A549 (cell line): ENCODE results near the gene SPACA5. TPM values are rescaled to one million over a fixed set of nuclear protein-coding genes. Genes with fewer than 3 reads are reported as not detected.
"Not testable (repeated sequence)": the region's sequence is repeated elsewhere in the genome, so short reads cannot be mapped to it uniquely, and the experiment has no call there.

Source experiments
- ATAC-seq, 2 experiments: fragments of 200-7000 bp in 1 of 2; fragments of >200 bp in 1 of 2; cut with Nextera tagmentation in 1 of 2; cut with Tn5 transposase in 1 of 2; 3 replicates each; pipeline versions ENCODE4 v1.8.0 to v1.9.1; 2018 to 2020; ENCODE audit warnings: mild to moderate bottlenecking in 1 of 2, moderate library complexity in 1 of 2
- CTCF ChIA-PET: fragments of 300-600 bp; sonication (Branson Sonifier 250); formaldehyde crosslinking; extraction: SDS; loops from one replicate; lab custom pipeline; 2021; ENCODE audit warnings: antibody characterized with exemption, inconsistent platforms; lab: Yijun Ruan, JAX
- POLR2A ChIA-PET: fragments of 350-600 bp; formaldehyde crosslinking; extraction: SDS; loops from one replicate; lab custom pipeline; 2021; ENCODE audit warnings: antibody characterized with exemption, inconsistent platforms; lab: Yijun Ruan, JAX
- DNase-seq, 2 experiments: peaks; one replicate each; pipeline versions ENCODE4 v3.0.0 to v3.0.0-alpha.2; 2011 to 2016; ENCODE audit warnings: low read depth in 1 of 2, low spot score in 1 of 2
- FAIRE-seq: peaks from 2 replicates; lab custom pipeline; 2011; peaks lifted over from hg19 to GRCh38; lab: Jason Lieb, UNC
- H3K27ac ChIP-seq, 2 experiments: fragments of >200 bp; sonication (Bioruptor Twin); formaldehyde crosslinking; 3 replicates each; pipeline ENCODE4 v1.5.1; 2016 to 2017
- H3K4me1 ChIP-seq: fragments of >200 bp; sonication (Bioruptor Twin); formaldehyde crosslinking; 3 replicates; pipeline ENCODE4 v1.6.1; 2016
- H3K4me2 ChIP-seq: fragments of >200 bp; sonication (Bioruptor Twin); formaldehyde crosslinking; 3 replicates; pipeline ENCODE4 v1.6.1; 2016
- H3K4me3 ChIP-seq: fragments of >200 bp; sonication (Bioruptor Twin); formaldehyde crosslinking; 3 replicates; pipeline ENCODE4 v1.5.1; 2016
- H3K9me3 ChIP-seq: fragments of >200 bp; sonication (Bioruptor Twin); formaldehyde crosslinking; 3 replicates; pipeline ENCODE4 v1.6.1; 2016
- CBX2 ChIP-seq: fragments of 200-600 bp; sonication (generic); IDR thresholded peaks from 2 replicates; pipeline ENCODE4 v1.6.1; 2016; ENCODE audit warnings: low read depth, mild to moderate bottlenecking, borderline replicate concordance
- CEBPB ChIP-seq, 2 experiments: fragments of >200 bp in 1 of 2; sonication (Bioruptor Twin) in 1 of 2; formaldehyde crosslinking in 1 of 2; IDR thresholded peaks; 2 replicates each; pipeline ENCODE4 v1.6.1; 2012 to 2016
- CHD2 ChIP-seq: fragments of 150-350 bp; IDR thresholded peaks from 2 replicates; pipeline ENCODE4 v1.6.1; 2014; ENCODE audit warnings: low read length; ENCODE audit not compliant: partially characterized antibody
- EHF ChIP-seq: fragments of 250-450 bp; sonication (Bioruptor Pico); IDR thresholded peaks from 2 replicates; pipeline ENCODE4 v1.5.0; 2020; ENCODE audit warnings: mild to moderate bottlenecking
- EHMT2 ChIP-seq: fragments of 200-600 bp; sonication (generic); IDR thresholded peaks from 2 replicates; pipeline ENCODE4 v1.6.1; 2016; ENCODE audit warnings: antibody characterized with exemption, low read depth, mild to moderate bottlenecking, moderate library complexity
- HDAC2 ChIP-seq: fragments of 200-600 bp; sonication (generic); IDR thresholded peaks from 2 replicates; pipeline ENCODE4 v1.6.1; 2016
- HEYL ChIP-seq: fragments of 250-450 bp; sonication (Bioruptor Pico); IDR thresholded peaks from 2 replicates; pipeline ENCODE4 v1.8.0; 2021; ENCODE audit warnings: mild to moderate bottlenecking, moderate library complexity
- HOXA7 ChIP-seq: fragments of 250-450 bp; sonication (Bioruptor Pico); IDR thresholded peaks from 2 replicates; pipeline ENCODE4 v1.5.0; 2020; ENCODE audit warnings: mild to moderate bottlenecking, moderate library complexity
- HOXB13 ChIP-seq: fragments of 250-450 bp; sonication (Bioruptor Pico); IDR thresholded peaks from 2 replicates; pipeline ENCODE4 v1.5.0; 2020; ENCODE audit warnings: low read depth, mild to moderate bottlenecking, moderate library complexity
- JUNB ChIP-seq: fragments of >200 bp; sonication (Bioruptor Twin); formaldehyde crosslinking; IDR thresholded peaks from 2 replicates; pipeline ENCODE4 v1.6.1; 2016
- MAX ChIP-seq: IDR thresholded peaks from 2 replicates; pipeline ENCODE4 v1.6.1; 2012
- MAZ ChIP-seq: fragments of 150-350 bp; IDR thresholded peaks from 2 replicates; pipeline ENCODE4 v1.6.1; 2014; ENCODE audit warnings: antibody characterized with exemption, low read depth, low read length, borderline replicate concordance
- MYC ChIP-seq: IDR thresholded peaks from 2 replicates; pipeline ENCODE4 v1.6.1; 2012; ENCODE audit warnings: mild to moderate bottlenecking, inconsistent platforms, low read length, improper control_type of control experiment, borderline replicate concordance
- NFE2L2 ChIP-seq: fragments of 150-350 bp; conservative IDR thresholded peaks from 2 replicates; pipeline ENCODE4 v1.6.1; 2014; ENCODE audit warnings: low read length
- NPAS2 ChIP-seq: fragments of 250-450 bp; sonication (Bioruptor Pico); IDR thresholded peaks from 2 replicates; pipeline ENCODE4 v1.8.0; 2022; ENCODE audit warnings: mild to moderate bottlenecking, moderate library complexity, borderline replicate concordance
- NR3C1 ChIP-seq: fragments of >200 bp; sonication (Bioruptor Twin); formaldehyde crosslinking; IDR thresholded peaks from 3 replicates; pipeline ENCODE4 v1.6.1; 2017
- PHF8 ChIP-seq: fragments of 200-600 bp; sonication (generic); IDR thresholded peaks from 2 replicates; pipeline ENCODE4 v1.6.1; 2016; ENCODE audit warnings: low read depth, mild to moderate bottlenecking, antibody characterized with exemption, moderate library complexity, borderline replicate concordance
- POLR2A ChIP-seq: IDR thresholded peaks from 2 replicates; pipeline ENCODE4 v1.6.1; 2012; ENCODE audit warnings: mild to moderate bottlenecking, low read length
- POLR2AphosphoS2 ChIP-seq: conservative IDR thresholded peaks from 2 replicates; pipeline ENCODE4 v1.6.1; 2012; ENCODE audit warnings: low read length, improper control_type of control experiment, inconsistent platforms
- RARB ChIP-seq: fragments of 250-450 bp; sonication (Bioruptor Pico); IDR thresholded peaks from 2 replicates; pipeline ENCODE4 v1.8.0; 2021; ENCODE audit warnings: mild to moderate bottlenecking, moderate library complexity
- REST ChIP-seq: fragments of 200-600 bp; sonication (generic); IDR thresholded peaks from 2 replicates; pipeline ENCODE4 v1.6.1; 2016; ENCODE audit warnings: antibody characterized with exemption, mild to moderate bottlenecking, moderate library complexity
- RFX5 ChIP-seq: fragments of 450-650 bp; IDR thresholded peaks from 2 replicates; pipeline ENCODE4 v1.7.1; 2014; ENCODE audit warnings: antibody characterized with exemption, mild to moderate bottlenecking, moderate library complexity
- SREBF2 ChIP-seq: fragments of 450-650 bp; IDR thresholded peaks from 2 replicates; pipeline ENCODE4 v1.6.1; 2014; ENCODE audit warnings: mild to moderate bottlenecking, moderate library complexity
- TP53 ChIP-seq: fragments of 250-450 bp; sonication (Bioruptor Pico); IDR thresholded peaks from 2 replicates; pipeline ENCODE4 v1.5.0; 2021; ENCODE audit warnings: mild to moderate bottlenecking, moderate library complexity
- WGBS: methylation state at CpG from one replicate; pipeline ENCODE4 v1.1.6; 2017; ENCODE audit errors: missing lambda C conversion rate; 5-methylcytosine and 5-hydroxymethylcytosine counted together
- polyA plus RNA-seq, 4 experiments: library from polyadenylated mRNA; depleted of rRNA in 3 of 4; stranded (reverse); fragments of >200 nt; fragmentation: RNase III in 1 of 4; extraction: RNeasy Plus Mini Kit Qiagen cat#74134 plus additional on column Dnase treatment in 1 of 4; gene quantifications; 2 replicates in 3 of 4; 3 replicates in 1 of 4; pipeline ENCODE4 v1.2.3, GENCODE V29; 2011 to 2017
- TF ChIP-seq, protein P1 (sequence below): fragments of >200 bp; sonication (Bioruptor Twin); formaldehyde crosslinking; IDR thresholded peaks from 2 replicates; pipeline ENCODE4 v1.6.1; 2016

Gene SPACA5
- polyA plus RNA-seq, 2 of the 4 experiments (the other 2 are of a cell fraction) = not detected

- TF ChIP-seq SREBF2 (no peak), NFE2L2 (no peak), JUNB (no peak)
These were observed 21.3 kb downstream of the SPACA5 start (continued) for GRCh38 chrX:48028091-48028490.

DNA sequence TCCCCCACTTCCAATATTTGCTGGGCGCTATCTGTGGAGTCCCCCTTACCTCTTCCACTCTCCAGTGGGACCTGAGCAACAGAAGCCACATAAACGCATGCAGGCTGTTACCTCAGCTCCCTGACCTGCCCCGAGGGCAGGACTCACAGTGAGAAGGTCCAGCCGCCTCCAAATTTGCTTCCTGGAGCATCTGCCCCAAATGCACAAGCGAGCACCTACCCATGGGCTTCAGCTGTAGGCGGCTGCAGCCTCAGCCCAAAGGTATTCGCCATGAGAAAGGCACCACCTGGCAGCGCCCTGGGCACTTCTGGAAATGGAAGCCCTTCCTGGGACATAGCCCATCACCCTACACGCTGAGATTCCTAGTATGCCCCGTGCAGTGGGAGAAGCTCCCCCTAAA is 23.4 kb downstream of the SPACA5 start:
- no peak overlapping the region for H3K27ac ChIP-seq
- ATAC-seq (no peak), FAIRE-seq (no peak), DNase-seq (no peak)
- no peaks in the 10 kb centered on the region for H3K9me3 ChIP-seq
- TF ChIP-seq MAX (no peak), MYC (no peak), NPAS2 (no peak)
- no peaks in the 10 kb centered on the region for H3K4me1 ChIP-seq
- ChIA-PET POLR2A (no interaction called here), CTCF (interaction anchor here (0.6 to 0.7 kb wide), 2 partner anchors 387 to 482 kb away, joined by 3 read pairs; no protein-coding TSS in a partner anchor)
- WGBS = 50% methylated on average over 5 of the region's 10 CpGs
- H3K4me3 ChIP-seq = no peak overlapping the region
- no peak overlapping the region for H3K4me2 ChIP-seq

DNA sequence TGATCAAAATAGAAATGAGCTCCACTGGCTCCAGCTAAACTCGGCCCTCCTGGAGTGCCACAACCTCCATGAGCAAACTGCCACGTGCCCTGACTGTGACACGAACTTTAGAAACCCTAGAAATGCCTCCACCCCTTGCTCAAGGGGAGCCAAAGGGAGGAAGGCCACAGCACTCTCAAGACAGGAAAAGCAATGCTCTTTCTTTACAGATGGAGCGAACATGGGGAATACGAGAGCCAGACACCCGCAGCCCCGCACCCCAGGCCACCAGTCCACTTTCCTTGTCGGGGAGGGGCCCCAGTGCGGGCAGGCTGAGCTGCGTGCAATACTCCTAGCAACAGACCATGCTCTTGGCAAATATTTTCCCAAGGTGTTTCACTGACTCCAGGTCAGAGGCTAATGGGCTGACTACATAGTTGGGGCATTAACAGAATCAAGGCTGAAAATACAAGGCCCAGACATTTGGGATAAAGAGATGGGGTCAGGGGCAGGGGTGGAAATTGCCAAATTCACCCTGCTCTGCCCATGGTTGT is 23.9 kb downstream of the SPACA5 start:
- H3K4me2 ChIP-seq, H3K4me3 ChIP-seq, ATAC-seq, H3K9me3 ChIP-seq, CTCF ChIA-PET, H3K27ac ChIP-seq, POLR2A ChIA-PET, DNase-seq, FAIRE-seq, H3K4me1 ChIP-seq: not testable (repeated sequence)
- WGBS = 17% methylated on average over 5 of the region's 10 CpGs

- CTCF ChIA-PET = no interaction called here
- DNase-seq = no peak
- no peak for TF ChIP-seq PHF8
- TF ChIP-seq, protein P1, sequence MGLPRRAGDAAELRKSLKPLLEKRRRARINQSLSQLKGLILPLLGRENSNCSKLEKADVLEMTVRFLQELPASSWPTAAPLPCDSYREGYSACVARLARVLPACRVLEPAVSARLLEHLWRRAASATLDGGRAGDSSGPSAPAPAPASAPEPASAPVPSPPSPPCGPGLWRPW = no peak
- TF ChIP-seq CBX2 = no peak
- no peak for TF ChIP-seq HOXA7
- TF ChIP-seq CHD2 = no peak
- TF ChIP-seq HEYL = no peak
- no peak for TF ChIP-seq POLR2AphosphoS2
- TF ChIP-seq RARB (CRISPR knock-in tag) = no peak
- TF ChIP-seq RFX5 = no peak
- no peak for TF ChIP-seq TP53 (CRISPR knock-in tag)
- no peak overlapping the region for H3K27ac ChIP-seq
- 26% methylated on average over 4 of the region's 4 CpGs for WGBS
- POLR2A ChIA-PET = no interaction called here
- no peak for FAIRE-seq
- H3K4me1 ChIP-seq = no peaks in the 10 kb centered on the region
- H3K4me2 ChIP-seq = no peak overlapping the region
- H3K4me3 ChIP-seq = no peak overlapping the region
- no peak for ATAC-seq
- H3K9me3 ChIP-seq = no peaks in the 10 kb centered on the region
These were observed 29.1 kb downstream of the SPACA5 start for GRCh38 chrX:48035891-48036290.

DNA sequence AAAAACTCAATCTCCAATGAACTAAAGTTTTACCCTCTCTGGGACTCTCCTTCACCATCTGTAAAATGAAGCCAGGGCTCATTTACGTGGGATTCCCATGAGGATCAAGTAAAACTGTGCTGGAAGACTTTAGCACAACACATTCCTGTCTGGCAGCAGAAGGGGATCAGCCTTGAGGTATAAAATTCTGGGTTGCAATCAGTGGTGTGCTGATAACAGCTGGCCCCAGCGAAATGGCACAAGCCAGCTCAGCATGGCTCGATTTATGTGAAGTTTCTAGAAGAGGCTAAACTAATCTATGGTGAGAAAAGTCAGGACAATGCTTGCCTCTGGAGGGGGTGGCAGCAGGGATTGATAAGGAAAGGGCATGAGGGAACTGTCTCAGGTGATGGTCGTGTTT is 36.3 kb downstream of the SPACA5 start:
- TF ChIP-seq CEBPB (IDR thresholded peaks at IDR 0.05) (no peak), EHMT2 (no peak), HDAC2 (no peak), HOXB13 (CRISPR knock-in tag) (no peak), CHD2 (no peak), RARB (CRISPR knock-in tag) (no peak), NR3C1 (no peak), POLR2A (no peak), CBX2 (no peak), NFE2L2 (no peak), MYC (no peak), REST (no peak), EHF (CRISPR knock-in tag) (no peak), NPAS2 (no peak), HEYL (no peak), MAZ (no peak)
- TF ChIP-seq, protein P1 = no peak
- Histone ChIP-seq H3K4me2 (no peak overlapping the region), H3K27ac (no peak overlapping the region), H3K4me1 (no peaks in the 10 kb centered on the region), H3K9me3 (no peaks in the 10 kb centered on the region), H3K4me3 (no peak overlapping the region)
- ChIA-PET CTCF (no interaction called here), POLR2A (no interaction called here)
- no peak for DNase-seq
- no peak for FAIRE-seq
- ATAC-seq = no peak
- 3% methylated on average over 4 of the region's 4 CpGs for WGBS
